Ectodermal cell (in vitro differentiated cells): ENCODE results near the gene EDIL3.

Experiments used
- H3K27ac ChIP-seq: 2 replicates; pipeline ENCODE4 v1.7.0; 2013; ENCODE audit warnings: mild to moderate bottlenecking, low read depth, low read length; ENCODE audit not compliant: insufficient read depth, poor library complexity, severe bottlenecking
- H3K27me3 ChIP-seq: 2 replicates; pipeline ENCODE4 v1.7.0; 2013; ENCODE audit warnings: mild to moderate bottlenecking, low read length; ENCODE audit not compliant: insufficient read depth, control insufficient read depth, poor library complexity, severe bottlenecking
- H3K36me3 ChIP-seq: one replicate; pipeline ENCODE4 v1.7.0; 2013; ENCODE audit warnings: low read length; ENCODE audit not compliant: control insufficient read depth, insufficient read depth
- H3K4me1 ChIP-seq: one replicate; pipeline ENCODE4 v1.7.0; 2013; ENCODE audit warnings: low read length; ENCODE audit not compliant: control insufficient read depth, insufficient read depth
- H3K4me3 ChIP-seq: 2 replicates; pipeline ENCODE4 v1.7.0; 2013; ENCODE audit warnings: low read depth, low read length, control low read depth; ENCODE audit not compliant: insufficient read depth
- H3K9me3 ChIP-seq: 2 replicates; pipeline ENCODE4 v1.7.0; 2013; ENCODE audit warnings: mild to moderate bottlenecking, low read length, moderate library complexity; ENCODE audit not compliant: control insufficient read depth
- WGBS, 2 experiments: methylation state at CpG; one replicate each; pipeline ENCODE4 v1.1.7; 2013; ENCODE audit warnings: missing lambda C conversion rate in 2 of 2; 5-methylcytosine and 5-hydroxymethylcytosine counted together

The EDIL3 gene

DNA sequence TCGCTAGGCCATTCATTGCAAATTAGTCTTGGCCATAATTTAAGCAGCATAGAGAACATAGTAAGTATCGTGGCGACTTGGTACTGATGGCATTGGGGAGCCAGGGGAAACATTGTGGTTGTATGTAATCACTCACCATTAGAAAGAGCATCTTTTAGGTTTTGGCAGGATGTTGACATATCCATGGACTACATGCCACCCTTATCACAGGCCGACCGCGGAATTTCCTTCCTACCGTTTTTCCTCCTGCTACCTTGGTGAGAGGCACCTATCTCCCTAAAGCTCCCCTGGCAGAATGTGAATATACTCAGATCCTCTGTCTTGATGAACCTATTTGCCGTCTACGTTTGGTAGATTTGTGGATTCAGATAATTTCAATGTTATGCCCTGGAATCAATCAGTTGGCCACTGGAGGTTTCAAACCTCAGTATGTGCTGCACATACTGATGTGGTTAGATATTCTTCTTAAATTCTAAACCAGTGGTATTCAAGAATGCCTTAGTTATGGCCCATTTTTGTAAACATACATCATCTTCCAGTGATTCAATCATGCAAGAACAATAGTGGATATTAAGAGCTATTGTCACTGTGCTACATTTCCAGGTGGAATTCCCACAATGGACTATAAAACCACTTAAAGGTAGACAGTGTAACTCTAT lies 393.0 kb downstream of the EDIL3 start:
- no peaks in the 10 kb centered on the region for H3K9me3 ChIP-seq
- no peaks in the 10 kb centered on the region for H3K36me3 ChIP-seq
- no peak overlapping the region for H3K4me3 ChIP-seq
- H3K27ac ChIP-seq = no peak overlapping the region
- H3K4me1 ChIP-seq = no peaks in the 10 kb centered on the region
- 94 to 95% methylated on average over 9 of the region's 9 CpGs for WGBS, 2 experiments
- H3K27me3 ChIP-seq = no peaks in the 10 kb centered on the region

DNA sequence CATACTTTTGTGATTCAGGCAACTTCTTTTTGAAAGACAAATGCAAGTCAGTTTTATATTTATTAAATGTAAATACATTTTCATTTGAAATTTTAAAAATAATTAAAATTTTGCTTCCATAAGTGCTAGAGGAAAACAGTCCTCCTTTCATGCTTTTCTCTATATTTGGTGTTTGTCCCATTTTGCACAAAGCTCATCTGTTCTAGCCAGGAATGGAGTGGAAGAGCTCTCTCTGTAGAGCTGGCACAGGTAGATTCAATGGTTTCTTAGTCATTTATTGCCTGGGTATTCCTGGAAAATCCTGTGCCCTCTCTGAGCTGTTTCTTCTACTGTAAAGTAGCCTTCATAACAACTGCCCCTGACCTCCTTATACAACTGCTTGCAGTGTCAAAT lies 396.4 kb downstream of the EDIL3 start:
- Histone ChIP-seq H3K4me1 (no peaks in the 10 kb centered on the region), H3K4me3 (no peak overlapping the region), H3K9me3 (no peaks in the 10 kb centered on the region), H3K36me3 (no peaks in the 10 kb centered on the region), H3K27me3 (no peaks in the 10 kb centered on the region), H3K27ac (no peak overlapping the region)

DNA sequence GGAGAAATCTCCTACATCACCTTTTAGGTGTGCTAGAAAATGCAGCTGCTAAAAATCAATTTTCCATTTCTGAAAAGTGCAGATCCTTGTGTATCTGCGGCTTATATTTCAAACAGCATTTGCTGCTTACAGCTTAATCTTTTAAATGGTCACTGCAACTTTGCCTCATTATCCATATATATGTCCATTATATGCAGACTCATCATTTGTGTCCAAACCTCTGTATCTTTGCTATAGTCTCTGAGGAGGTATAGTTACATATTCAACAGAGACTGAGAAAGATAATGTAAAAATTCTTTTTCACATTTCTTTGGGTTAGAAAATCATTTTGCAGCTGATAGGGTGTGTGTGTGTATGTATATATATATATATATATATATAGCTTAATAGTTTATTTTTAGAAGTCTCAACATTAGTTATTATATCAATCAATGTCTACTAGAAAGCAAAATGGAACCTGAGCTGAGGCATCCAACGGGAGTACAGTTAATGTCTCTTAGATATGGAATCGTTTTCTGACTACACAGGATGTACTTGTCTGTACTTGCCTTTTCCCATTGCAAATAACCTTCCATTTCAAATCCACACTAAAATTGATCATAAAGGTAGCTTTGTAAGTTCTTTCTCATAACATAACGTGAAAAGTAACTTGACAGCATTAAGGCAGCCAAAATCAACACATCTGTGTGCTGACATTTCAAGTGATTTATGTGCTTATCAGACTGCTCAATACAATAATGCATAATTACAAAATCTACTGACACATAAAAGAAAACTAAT lies 397.0 kb downstream of the EDIL3 start:
- Histone ChIP-seq H3K4me1 (no peaks in the 10 kb centered on the region), H3K4me3 (no peak overlapping the region), H3K9me3 (no peaks in the 10 kb centered on the region), H3K36me3 (no peaks in the 10 kb centered on the region), H3K27ac (no peak overlapping the region), H3K27me3 (no peaks in the 10 kb centered on the region)
- 90 to 95% methylated on average over 3 of the region's 4 CpGs for WGBS, 2 experiments

DNA sequence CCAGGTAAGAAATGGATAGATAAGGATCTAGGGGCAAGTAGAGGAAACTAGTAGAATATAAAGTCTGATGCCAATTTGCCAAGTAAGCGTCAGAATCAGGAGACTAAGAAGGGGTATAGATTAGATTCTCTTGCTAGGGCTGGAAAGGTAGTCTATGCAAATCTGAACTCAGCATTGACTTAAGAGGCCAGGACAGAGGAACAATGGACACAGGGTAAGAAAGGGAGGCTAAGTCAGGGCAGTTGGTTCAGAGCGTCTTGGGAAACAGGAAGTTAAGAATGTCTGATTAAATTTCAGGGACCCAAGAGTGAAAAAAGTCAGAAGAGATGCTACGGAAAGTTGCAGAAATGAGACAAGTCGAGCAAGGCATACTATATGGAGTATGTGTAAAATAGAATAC lies 400.8 kb downstream of the EDIL3 start:
- Histone ChIP-seq H3K36me3 (no peaks in the 10 kb centered on the region), H3K27ac (no peak overlapping the region), H3K4me1 (no peaks in the 10 kb centered on the region), H3K4me3 (no peak overlapping the region), H3K27me3 (no peaks in the 10 kb centered on the region), H3K9me3 (no peaks in the 10 kb centered on the region)
- WGBS, 2 experiments = 88 to 91% methylated on average over 4 of the region's 4 CpGs

DNA sequence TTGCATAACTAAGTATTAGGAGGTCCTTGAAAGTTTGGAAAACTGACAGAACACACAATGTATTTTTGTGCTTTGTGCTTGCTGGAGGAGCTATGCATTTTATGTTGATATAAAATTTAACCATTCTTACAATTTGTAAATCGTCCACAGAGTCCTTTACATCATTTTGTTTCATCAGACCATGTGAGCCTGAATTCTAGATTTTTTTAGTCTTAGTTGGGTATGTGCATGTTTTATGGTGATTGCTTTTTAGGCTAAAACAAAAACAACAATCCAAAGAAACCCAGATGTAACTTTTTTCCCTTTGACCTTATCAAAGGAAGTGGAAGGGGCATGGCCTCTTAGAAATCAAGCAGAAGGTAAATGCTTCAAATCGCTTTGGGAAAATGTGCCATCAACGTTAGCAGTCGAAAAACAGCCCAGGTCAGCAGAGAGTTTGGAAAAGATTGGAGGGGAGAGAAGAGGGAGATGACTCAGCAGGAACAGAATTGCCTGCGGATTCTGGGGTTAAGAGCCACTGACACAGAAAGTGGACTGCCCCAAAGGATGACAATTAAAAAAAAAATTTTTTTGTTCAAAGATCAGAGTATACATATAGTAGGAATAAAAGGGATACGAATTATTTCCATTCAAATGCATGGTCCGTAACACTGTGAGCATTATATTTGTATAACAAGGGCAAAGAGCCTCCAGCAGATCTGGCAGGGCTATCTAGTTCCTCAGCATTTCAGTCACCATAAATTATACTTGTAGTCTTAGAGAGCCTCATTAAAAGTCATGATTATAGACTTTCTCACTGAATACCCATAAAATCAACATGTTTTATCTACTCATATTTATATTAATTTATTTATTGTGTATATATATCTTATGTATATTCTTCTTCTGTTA lies 410.5 kb downstream of the EDIL3 start:
- 34 to 41% methylated on average over 5 to 6 of the region's 7 CpGs for WGBS, 2 experiments
- Histone ChIP-seq H3K27ac (peak overlapping the region; percentile 4), H3K27me3 (no peaks in the 10 kb centered on the region), H3K9me3 (no peaks in the 10 kb centered on the region), H3K36me3 (no peaks in the 10 kb centered on the region), H3K4me1 (no peaks in the 10 kb centered on the region), H3K4me3 (no peak overlapping the region)

DNA sequence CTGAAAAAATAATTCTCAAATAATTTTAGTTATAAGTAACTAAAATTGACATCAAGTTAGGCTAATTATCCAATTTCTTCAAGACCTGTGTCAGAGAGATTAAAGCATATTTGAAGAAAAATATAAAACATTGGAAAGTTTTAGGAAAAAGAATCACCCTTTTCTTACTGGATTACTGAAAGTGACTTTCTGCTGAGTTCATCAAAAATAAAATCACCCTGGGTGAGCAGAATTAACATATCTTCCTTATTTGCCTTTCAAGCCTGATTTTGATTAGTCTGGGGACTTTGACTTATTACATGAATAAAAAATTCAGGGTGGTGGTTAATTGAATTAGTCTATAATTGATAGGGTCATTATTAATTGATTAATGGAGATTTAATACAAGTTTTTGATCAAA lies 411.8 kb downstream of the EDIL3 start:
- H3K4me1 ChIP-seq = no peaks in the 10 kb centered on the region
- no peaks in the 10 kb centered on the region for H3K27me3 ChIP-seq
- H3K36me3 ChIP-seq = no peaks in the 10 kb centered on the region
- H3K4me3 ChIP-seq = no peak overlapping the region
- H3K9me3 ChIP-seq = no peaks in the 10 kb centered on the region
- H3K27ac ChIP-seq = no peak overlapping the region

DNA sequence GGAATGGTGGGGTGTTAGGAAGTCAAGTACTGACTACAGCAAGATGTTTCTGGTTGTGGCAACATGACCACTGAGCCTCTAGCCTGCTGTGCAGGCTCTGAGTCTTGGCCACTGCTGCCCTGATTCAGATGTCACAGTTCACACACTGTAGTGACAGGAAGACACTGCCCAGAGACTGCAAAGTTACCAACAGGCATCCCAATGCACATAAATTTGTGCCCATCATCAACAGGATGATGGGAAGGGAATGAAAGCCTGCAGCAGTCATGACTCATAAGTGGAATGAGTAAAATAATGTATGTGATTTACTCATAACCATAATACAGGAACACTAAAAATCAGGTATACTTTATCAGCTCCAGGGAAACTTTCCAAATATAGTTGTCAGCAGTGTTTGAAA lies 412.4 kb downstream of the EDIL3 start:
- Histone ChIP-seq H3K36me3 (no peaks in the 10 kb centered on the region), H3K27me3 (no peaks in the 10 kb centered on the region), H3K4me1 (no peaks in the 10 kb centered on the region), H3K27ac (no peak overlapping the region), H3K4me3 (no peak overlapping the region), H3K9me3 (no peaks in the 10 kb centered on the region)

DNA sequence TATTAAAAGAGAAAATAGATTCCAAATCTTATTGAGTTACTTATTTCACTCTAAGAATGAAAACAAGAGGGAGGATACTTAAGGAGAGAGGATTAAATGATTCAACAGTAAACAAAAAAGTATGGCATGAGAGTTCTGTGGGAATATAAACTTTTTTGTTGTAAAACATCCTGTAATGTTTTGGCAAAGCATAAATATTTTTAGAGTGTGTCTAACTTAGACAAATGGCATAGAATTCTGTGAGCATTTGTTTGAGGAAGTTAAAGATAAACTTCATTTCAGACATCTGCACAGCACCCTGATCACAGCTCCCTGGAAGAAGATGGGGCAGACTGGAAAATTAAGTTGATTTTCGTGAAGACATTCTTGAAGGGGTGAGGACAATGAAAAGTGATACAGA lies 417.3 kb downstream of the EDIL3 start:
- H3K36me3 ChIP-seq = no peaks in the 10 kb centered on the region
- H3K4me1 ChIP-seq = no peaks in the 10 kb centered on the region
- H3K27ac ChIP-seq = no peak overlapping the region
- H3K27me3 ChIP-seq = no peaks in the 10 kb centered on the region
- WGBS, 2 experiments = 89 to 100% methylated on average over 1 of the region's 1 CpG
- no peak overlapping the region for H3K4me3 ChIP-seq
- no peaks in the 10 kb centered on the region for H3K9me3 ChIP-seq

DNA sequence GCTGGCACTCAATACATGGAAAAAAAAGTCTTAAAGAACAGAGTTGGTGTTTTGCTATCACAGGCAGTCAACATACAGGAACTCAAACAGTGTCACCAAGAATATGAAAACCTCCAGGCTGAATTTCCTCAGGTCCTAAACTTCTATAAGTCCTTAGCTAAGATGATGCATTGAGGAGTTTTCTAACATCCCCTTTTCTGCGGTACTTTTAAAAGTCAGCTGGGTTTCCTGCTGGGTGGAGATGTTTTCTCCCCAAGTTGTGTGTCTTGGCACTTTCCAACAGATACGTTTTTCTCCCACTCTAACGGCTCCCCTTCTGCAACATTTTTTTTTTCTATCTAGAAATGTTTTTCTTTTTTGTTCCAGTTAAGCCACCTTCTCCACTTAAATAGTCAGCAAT lies 419.2 kb downstream of the EDIL3 start:
- H3K9me3 ChIP-seq = no peaks in the 10 kb centered on the region
- H3K27ac ChIP-seq = no peak overlapping the region
- WGBS, 2 experiments = 75 to 82% methylated on average over 3 of the region's 3 CpGs
- no peaks in the 10 kb centered on the region for H3K4me1 ChIP-seq
- no peaks in the 10 kb centered on the region for H3K36me3 ChIP-seq
- no peaks in the 10 kb centered on the region for H3K27me3 ChIP-seq
- no peak overlapping the region for H3K4me3 ChIP-seq

DNA sequence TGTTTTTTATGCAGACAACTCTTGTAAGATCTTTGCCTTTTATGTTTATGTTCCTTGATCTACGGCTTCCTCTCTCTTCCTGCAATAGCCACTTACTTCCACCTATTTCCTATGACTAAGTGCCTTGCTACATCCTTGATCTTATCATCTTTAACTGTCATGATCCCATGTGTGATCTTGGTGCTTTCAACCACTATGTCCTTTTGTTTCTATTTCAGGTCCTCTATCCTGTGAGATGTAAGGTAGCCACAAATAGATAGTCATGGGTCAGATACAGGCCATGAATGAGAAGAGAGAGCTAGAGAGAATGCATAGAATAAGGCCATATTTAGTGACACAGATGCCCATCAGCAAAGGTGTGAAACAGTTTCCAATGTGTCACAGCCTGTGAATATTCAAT lies 420.4 kb downstream of the EDIL3 start:
- no peak overlapping the region for H3K27ac ChIP-seq
- no peaks in the 10 kb centered on the region for H3K27me3 ChIP-seq
- H3K4me3 ChIP-seq = no peak overlapping the region
- no peaks in the 10 kb centered on the region for H3K36me3 ChIP-seq
- 94 to 95% methylated on average over 1 of the region's 1 CpG for WGBS, 2 experiments
- H3K4me1 ChIP-seq = no peaks in the 10 kb centered on the region
- H3K9me3 ChIP-seq = no peaks in the 10 kb centered on the region
